Activated naive CD4-positive, alpha-beta T cell treated with anti-CD3 and anti-CD28 coated beads, Interleukin-2, amount 10 ng/mL, durations not matched to agents 7 days and 5 days (primary cell): ENCODE measurements around the gene EIF1AD.

Experiments used
- CTCF ChIA-PET: fragments of 350-600 bp; sonication (Branson Sonifier 250); formaldehyde crosslinking; loops from one replicate; lab custom pipeline; 2021; ENCODE audit warnings: antibody characterized with exemption; lab: Charles Lee
- DNase-seq: peaks from one replicate; pipeline ENCODE4 v3.0.0-alpha.2; 2020
- H3K27ac Mint-ChIP-seq: one replicate; pipeline ENCODE4 v1.8.0; 2021; ENCODE audit warnings: mild to moderate bottlenecking, moderate library complexity, mixed read lengths
- H3K27me3 Mint-ChIP-seq: one replicate; pipeline ENCODE4 v1.8.0; 2021; ENCODE audit warnings: mild to moderate bottlenecking, mixed read lengths
- H3K36me3 Mint-ChIP-seq: one replicate; pipeline ENCODE4 v1.8.0; 2021; ENCODE audit warnings: mixed read lengths
- H3K4me1 Mint-ChIP-seq: one replicate; pipeline ENCODE4 v1.8.0; 2021; ENCODE audit warnings: mixed read lengths
- H3K4me3 Mint-ChIP-seq: one replicate; pipeline ENCODE4 v1.8.0; 2021; ENCODE audit warnings: mild to moderate bottlenecking, moderate library complexity, mixed read lengths
- H3K9me3 Mint-ChIP-seq: one replicate; pipeline ENCODE4 v1.8.0; 2021; ENCODE audit warnings: mixed read lengths

Gene EIF1AD, protein sequence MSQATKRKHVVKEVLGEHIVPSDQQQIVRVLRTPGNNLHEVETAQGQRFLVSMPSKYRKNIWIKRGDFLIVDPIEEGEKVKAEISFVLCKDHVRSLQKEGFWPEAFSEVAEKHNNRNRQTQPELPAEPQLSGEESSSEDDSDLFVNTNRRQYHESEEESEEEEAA

DNA sequence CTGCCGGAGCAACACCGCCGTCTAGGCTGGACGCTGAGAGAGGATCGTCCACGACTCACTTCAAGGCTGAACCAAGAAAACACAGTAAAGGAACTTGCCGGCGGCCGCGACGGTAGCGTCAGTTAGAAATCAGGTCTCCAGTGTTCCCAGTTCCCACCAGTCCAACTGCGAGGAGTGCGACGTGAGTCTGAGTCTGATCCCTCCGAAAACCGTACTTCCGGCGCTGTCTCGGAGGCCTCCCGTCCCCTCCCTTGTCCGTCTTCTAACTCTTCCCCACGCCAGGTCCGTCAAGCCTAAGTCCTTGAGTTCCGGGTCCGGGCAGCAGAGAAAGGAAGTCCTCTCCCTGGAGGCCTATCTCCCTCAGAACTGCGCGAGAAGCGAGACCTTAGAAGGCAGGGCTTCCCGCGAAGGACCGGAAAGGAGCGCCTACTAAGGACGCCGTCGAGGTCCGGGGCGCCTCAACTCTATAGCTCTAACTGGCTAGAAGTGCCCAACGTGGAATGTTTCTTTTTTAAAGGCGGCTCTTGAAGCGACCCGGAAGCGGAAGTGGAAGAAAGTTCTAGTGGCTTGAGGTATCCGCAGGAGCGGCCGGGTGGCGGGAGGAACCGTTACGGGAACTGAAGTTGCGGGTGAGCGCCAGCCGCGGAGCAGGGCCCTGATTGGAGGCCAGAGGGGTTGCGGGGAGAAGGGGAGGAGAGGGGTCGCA lies at the start of gene EIF1AD, which contains the start of gene BANF1:
EIF1AD (minus strand) TSS at position 216 of the 706 bp plus-strand sequence. CDS start 1,768 bp downstream, outside the sequence.
BANF1 (plus strand) TSS at position 562 of the 706 bp plus-strand sequence. CDS start 748 bp downstream, outside the sequence.
- CTCF ChIA-PET = interaction anchor here (0.8 to 1.5 kb wide), 6 partner anchors 20 to 142 kb away, joined by 3 to 5 read pairs (median 4); partner anchors contain the start of gene CCDC85B
- H3K36me3 Mint-ChIP-seq = peaks cover 66% of the 10 kb centered on the region
- H3K4me3 Mint-ChIP-seq = peak within 1 kb of the TSS; percentile 96
- peak; percentile 95 for DNase-seq
- peaks cover 56% of the 10 kb centered on the region for H3K4me1 Mint-ChIP-seq
- H3K27ac Mint-ChIP-seq = peak within 1 kb of the TSS; percentile 98
- no peaks in the 10 kb centered on the region for H3K27me3 Mint-ChIP-seq
- H3K9me3 Mint-ChIP-seq = no peaks in the 10 kb centered on the region

DNA sequence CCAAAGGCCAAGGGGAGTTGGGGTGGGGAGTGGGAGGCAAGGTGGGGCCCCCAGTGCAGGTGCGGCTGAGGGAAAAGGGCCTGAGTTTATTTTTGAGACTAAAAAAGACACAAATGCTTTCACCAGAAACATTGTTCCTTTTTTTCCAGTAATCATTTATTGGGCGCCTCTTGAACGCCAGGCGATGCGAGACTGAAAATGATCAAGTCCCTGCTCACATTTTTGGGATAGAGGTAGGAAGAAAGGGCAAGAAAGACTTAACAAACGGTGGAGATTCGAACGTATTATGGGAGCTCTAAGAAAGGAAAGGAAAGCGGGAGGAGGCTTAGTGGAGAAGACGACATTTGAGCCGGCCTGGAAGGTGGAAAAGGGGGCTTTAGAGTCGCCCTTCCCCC lies 49.4 kb upstream of the EIF1AD start:
- Mint-ChIP-seq H3K27me3 (peaks cover 33% of the 10 kb centered on the region), H3K36me3 (peaks cover 28% of the 10 kb centered on the region), H3K27ac (peak overlapping the region; percentile 79), H3K9me3 (no peaks in the 10 kb centered on the region), H3K4me3 (peak overlapping the region; percentile 93), H3K4me1 (peaks cover 48% of the 10 kb centered on the region)
- CTCF ChIA-PET = interaction anchor here (1.1 to 5.9 kb wide), 2 partner anchors 17 to 84 kb away, joined by 3 to 48 read pairs; partner anchors contain the start of gene PACS1
- no peak for DNase-seq

DNA sequence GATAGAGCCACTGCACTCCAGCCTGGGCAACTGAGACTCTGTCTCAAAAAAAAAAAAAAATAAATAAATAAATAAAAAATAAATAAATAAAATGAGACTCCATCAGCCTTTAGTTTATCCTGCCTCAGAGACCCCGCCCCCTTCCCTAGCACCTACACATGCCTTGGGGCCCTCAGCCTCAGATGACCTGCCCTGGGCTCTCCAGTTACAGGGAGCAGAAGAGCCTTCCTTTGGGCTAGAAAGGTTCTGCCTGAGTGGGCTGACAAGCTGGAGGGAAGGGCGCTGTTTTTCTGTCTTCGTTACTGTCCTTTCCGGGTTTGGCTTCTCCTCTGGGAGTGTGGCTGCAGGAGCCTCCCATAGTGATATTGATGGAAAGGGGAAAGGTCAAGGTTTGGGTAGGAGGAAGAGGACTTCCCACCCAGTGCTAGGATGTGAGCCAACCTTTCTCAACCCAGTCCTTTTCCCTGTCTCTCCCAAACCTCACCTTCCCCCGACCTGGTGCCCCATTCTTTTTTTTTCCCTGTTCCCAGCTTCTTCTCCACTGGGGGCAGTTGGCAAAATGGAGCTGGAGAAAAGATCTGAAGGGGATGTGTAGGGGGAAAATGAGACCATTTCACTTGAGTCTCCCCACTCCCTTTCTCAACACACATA lies 48.7 kb upstream of the EIF1AD start:
- peaks cover 48% of the 10 kb centered on the region for H3K4me1 Mint-ChIP-seq
- H3K27me3 Mint-ChIP-seq = peaks cover 38% of the 10 kb centered on the region
- peak overlapping the region; percentile 93 for H3K4me3 Mint-ChIP-seq

DNA sequence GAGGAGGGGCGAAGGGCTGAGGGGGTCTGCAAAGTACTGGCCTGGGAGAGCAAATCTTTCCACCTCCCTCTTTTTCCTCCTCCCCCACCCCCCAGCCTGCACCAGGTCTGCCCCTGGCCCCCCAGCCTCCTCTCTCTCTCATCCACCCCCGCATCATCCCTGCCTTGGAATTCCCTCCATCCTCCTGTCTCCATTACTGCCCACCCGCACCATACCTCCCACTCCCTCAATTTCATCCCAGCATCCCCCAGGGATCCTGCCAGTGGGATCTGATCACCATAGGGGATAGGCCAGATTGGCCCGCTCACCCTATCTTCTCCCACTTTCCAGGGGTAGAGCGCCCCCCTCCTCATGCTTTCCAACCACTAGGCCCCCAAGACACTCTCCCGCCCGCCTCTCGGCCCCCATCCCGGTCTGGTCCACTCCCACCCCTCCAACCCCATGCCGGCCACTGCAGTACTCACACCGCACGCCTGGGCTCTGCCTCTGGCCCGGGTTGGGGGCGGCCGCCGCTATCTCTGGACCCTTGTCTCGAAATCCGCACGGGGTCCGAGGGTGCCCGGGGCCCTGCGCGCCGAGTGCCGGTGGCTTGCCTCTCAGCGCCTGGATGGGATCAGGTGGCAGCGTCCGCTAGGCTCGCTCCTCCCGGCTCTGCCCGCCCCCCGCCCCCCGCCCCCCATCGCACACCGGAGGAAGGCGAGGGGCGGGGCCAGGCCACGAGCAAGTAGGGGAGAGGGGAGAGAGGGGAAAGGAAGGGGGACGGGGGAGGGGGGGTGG lies 46.8 kb upstream of the EIF1AD start, which contains the start of gene GAL3ST3:
GAL3ST3 (minus strand) TSS at position 615 of the 777 bp plus-strand sequence. CDS start 3,746 bp downstream, outside the sequence.
- DNase-seq = peak; percentile 35
- Mint-ChIP-seq H3K27ac (peak within 1 kb of the TSS; percentile 9), H3K27me3 (peaks cover 51% of the 10 kb centered on the region), H3K9me3 (no peaks in the 10 kb centered on the region), H3K4me3 (no peak within 1 kb of the TSS), H3K4me1 (peaks cover 51% of the 10 kb centered on the region), H3K36me3 (peaks cover 15% of the 10 kb centered on the region)
- CTCF ChIA-PET = no interaction called here

More for the DNA sequence above, 48.7 kb upstream of the EIF1AD start:
- Mint-ChIP-seq H3K9me3 (no peaks in the 10 kb centered on the region), H3K36me3 (peaks cover 26% of the 10 kb centered on the region), H3K27ac (peak overlapping the region; percentile 79)
- CTCF ChIA-PET = interaction anchor here (1.1 to 5.9 kb wide), 2 partner anchors 18 to 85 kb away, joined by 3 to 48 read pairs; partner anchors contain the start of gene PACS1
- no peak for DNase-seq

DNA sequence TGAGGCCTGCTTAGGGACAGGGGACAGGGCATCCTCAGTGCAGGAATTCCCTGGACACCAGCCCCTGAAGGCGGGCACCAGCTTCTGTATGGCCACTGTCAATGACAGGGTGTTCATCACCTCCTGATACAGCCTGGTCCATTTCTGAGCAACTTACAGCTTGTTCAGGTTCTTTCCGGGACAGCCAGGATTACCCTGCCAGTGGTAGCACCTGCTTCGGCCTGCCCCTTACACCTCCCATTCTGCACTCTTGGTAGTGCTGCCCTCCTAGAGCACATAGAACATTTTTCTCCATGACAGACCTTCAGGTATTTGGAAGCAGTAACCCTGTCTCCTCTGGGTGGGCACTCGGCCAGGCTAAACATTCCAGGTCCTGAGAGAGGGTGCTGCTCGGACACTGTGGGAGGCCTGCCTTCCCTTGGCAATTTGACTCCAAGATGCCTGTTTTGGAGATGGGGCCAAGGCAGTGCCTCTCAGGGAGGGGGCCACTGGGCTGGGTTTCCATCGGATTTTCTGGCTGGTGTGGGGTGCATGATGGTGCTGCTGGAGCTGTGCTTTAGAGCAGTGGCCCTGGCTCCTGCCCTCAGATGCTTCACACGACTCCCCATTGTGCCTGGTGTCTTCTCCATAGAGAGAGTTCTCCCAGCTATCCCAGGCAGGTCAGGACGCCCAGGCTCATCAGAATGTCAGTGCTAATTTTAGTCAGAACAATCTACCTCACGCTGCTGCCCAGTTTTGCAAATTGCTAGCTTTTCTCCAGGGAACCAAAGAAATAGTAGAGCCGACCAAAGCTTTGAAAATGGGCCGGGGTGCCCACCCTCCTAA lies 45.8 kb upstream of the EIF1AD start:
- no peaks in the 10 kb centered on the region for H3K9me3 Mint-ChIP-seq
- DNase-seq = no peak
- peaks cover 55% of the 10 kb centered on the region for H3K27me3 Mint-ChIP-seq
- peaks cover 5% of the 10 kb centered on the region for H3K36me3 Mint-ChIP-seq
- H3K4me1 Mint-ChIP-seq = peaks cover 42% of the 10 kb centered on the region
- no peak overlapping the region for H3K27ac Mint-ChIP-seq
- CTCF ChIA-PET = interaction anchor here (0.5 to 1.9 kb wide), 4 partner anchors 14 to 146 kb away, joined by 3 to 4 read pairs (median 4); no protein-coding TSS in a partner anchor
- no peak overlapping the region for H3K4me3 Mint-ChIP-seq

DNA sequence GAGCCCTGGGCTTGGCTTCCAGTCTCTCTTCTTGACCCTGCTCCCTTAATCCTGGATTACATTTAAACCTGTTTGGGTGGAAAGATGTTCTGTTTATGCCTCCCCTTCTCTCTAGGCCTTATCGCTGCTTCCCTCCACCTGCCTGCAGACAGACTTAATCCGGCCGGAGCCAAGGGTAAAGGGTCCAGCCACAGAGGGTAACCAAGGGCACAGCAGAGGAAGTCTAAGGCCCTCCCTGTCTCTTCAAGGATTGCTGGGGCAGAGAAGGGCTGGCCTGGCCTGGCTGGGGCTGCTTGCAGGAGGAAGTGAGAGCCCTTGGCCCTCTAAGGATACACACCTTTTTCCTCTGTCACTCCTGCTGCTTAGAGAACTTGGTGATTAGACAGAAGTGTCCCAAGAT lies 44.9 kb upstream of the EIF1AD start:
- Mint-ChIP-seq H3K27ac (no peak overlapping the region), H3K36me3 (no peaks in the 10 kb centered on the region), H3K27me3 (peaks cover 59% of the 10 kb centered on the region), H3K4me1 (peaks cover 36% of the 10 kb centered on the region), H3K9me3 (no peaks in the 10 kb centered on the region), H3K4me3 (no peak overlapping the region)
- CTCF ChIA-PET = interaction anchor here (1.1 to 3.8 kb wide), 4 partner anchors 11 to 88 kb away, joined by 4 to 28 read pairs (median 4); no protein-coding TSS in a partner anchor
- no peak for DNase-seq

DNA sequence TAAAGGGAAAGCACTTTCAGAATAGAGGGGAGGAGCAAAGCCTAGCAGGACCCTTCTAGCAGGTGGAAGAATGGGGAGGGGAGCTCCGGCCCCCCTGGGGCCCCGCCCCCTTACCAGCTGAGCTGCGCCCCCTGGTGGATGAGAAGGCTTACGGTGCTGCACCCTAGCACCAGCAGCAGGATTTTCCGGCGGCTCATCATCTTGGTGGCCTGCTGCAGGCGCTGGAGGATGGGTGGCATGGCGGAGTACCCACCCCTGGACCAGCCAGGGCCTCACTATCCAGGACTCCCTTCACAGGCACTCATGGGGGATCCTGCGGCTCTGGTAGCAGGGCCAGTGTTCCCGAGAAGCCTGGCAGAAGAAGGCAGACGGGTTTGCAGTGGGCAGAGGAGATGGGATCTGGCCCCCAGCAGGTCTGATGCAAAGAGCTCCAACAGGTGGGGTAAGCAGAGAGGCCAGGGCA lies 43.3 kb upstream of the EIF1AD start:
- CTCF ChIA-PET = interaction anchor here (0.6 to 4.0 kb wide), 38 partner anchors 8 to 341 kb away, joined by 3 to 32 read pairs (median 4); partner anchors contain the start of genes BANF1, CATSPER1, CCDC85B and KAT5
- Mint-ChIP-seq H3K9me3 (no peaks in the 10 kb centered on the region), H3K27ac (peak overlapping the region; percentile 30), H3K36me3 (no peaks in the 10 kb centered on the region), H3K27me3 (peaks cover 70% of the 10 kb centered on the region), H3K4me1 (peaks cover 25% of the 10 kb centered on the region), H3K4me3 (no peak overlapping the region)
- DNase-seq = peak; percentile 89

DNA sequence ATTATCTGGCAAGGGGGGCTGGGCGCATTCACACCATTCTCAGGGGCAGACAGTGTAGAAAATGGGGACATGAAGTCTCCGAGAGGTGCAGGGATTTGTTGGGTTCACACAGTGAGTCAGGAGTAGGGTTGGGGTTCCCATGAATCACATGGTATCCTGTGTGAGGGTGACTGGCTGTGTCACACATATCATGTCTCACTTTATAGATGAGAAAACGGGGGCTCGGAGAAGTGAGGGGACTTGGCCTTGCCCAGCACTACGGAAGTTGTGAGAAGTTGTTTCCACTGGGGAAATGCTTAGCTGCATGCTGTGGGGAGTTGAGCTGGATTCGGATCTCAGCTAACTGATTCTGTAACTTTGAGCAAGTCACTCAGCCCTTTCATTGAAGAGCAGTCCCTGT lies 42.8 kb upstream of the EIF1AD start:
- Mint-ChIP-seq H3K27ac (peak overlapping the region; percentile 30), H3K36me3 (no peaks in the 10 kb centered on the region), H3K4me3 (no peak overlapping the region), H3K9me3 (no peaks in the 10 kb centered on the region), H3K4me1 (peaks cover 20% of the 10 kb centered on the region), H3K27me3 (peaks cover 73% of the 10 kb centered on the region)
- DNase-seq = no peak
- CTCF ChIA-PET = interaction anchor here (0.6 to 4.0 kb wide), 40 partner anchors 9 to 340 kb away, joined by 3 to 32 read pairs (median 4); partner anchors contain the start of genes BANF1, CATSPER1, KAT5 and RNASEH2C

DNA sequence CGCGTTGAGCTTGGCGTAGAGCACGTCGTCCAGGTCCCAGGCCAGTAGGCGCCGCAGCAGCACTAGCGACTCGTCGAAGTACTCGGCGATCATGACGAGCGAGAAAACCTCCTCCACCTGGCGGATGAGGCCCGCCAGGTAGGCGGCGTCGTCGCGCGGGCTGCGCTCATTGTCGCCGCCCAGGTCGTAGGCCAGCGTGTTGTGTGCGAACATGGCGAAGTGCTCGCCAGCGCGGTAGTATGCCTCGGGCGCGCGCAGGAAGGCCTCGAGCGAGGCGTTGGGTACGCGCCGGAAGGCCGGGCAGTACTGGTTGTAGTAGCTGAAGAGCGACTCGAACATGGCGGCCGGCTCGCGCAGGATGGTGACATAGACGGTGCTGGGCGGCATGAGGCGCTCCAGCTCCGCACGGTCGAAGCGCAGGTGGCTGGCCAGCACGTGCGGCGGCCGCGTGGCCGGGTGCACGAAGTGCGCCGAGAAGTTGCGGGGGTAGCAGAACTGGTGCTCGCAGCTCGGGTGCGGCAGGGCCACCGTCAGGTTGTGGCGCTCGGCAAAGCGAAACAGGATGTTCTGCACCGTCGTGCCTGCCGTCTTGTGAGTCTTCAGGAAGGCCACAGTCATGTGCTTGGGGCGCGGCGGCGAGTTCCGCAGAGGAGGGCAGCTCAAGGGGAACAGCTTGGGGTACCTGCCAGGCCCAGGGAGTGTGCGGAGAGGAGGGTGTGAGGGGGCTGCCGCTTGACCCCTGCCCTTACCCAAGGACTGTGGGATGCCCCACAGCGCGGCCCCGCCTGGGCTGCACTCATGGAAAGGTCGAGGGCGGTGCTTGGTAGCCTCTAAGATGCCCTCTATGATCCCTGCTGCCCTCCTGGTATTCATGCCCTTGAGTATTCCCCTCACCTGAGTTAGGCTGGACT lies 41.3 kb upstream of the EIF1AD start:
- Mint-ChIP-seq H3K9me3 (no peaks in the 10 kb centered on the region), H3K4me3 (no peak overlapping the region), H3K36me3 (no peaks in the 10 kb centered on the region), H3K27me3 (peaks cover 74% of the 10 kb centered on the region), H3K4me1 (peaks cover 11% of the 10 kb centered on the region), H3K27ac (no peak overlapping the region)
- DNase-seq = no peak
- CTCF ChIA-PET = interaction anchor here (0.8 to 4.0 kb wide), 6 partner anchors 8 to 92 kb away, joined by 3 to 32 read pairs (median 4); no protein-coding TSS in a partner anchor

DNA sequence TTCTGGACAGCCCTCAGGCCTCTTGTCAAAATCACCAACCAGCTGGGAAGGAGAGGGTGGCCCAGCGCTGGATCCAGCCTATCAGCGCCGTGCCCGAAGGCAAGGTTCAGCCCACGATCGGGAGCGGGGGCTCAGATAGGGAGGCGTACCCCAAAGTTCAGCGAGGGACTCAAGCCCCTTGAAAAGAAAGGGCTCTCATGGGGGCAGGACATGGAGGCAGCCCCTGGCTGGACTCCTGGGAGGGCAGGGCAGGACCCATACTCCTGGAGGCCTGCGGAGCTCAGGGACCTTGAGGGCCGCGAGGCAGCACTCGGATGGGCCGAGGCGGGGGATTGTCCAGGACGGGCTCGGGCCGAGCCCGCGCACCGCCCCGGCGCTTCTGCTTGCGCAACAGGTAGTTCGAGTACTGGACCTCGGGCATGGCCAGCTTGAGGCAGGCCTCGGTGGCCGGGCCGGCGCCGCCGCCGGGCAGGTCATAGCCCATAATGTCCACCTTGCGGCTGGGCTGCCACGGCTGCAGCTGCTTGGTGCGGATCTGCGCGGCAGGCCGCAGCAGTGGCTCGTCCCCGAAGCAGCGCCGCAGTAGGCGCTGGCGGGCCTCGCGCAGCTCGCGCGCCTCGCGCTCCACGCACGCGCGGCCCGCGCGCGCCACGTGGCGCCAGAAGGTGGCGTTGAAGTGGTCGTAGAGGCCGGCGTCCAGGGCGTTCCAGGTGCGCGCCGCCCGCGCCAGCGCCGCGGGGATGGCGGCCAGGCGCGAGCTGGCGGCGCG lies 40.5 kb upstream of the EIF1AD start:
- CTCF ChIA-PET = interaction anchor here (4.0 kb wide), 1 partner anchor 19 kb away, joined by 32 read pairs; no protein-coding TSS in a partner anchor
- H3K27ac Mint-ChIP-seq = no peak overlapping the region
- no peak for DNase-seq
- H3K4me1 Mint-ChIP-seq = peaks cover 11% of the 10 kb centered on the region
- no peaks in the 10 kb centered on the region for H3K9me3 Mint-ChIP-seq
- no peak overlapping the region for H3K4me3 Mint-ChIP-seq
- peaks cover 70% of the 10 kb centered on the region for H3K27me3 Mint-ChIP-seq
- no peaks in the 10 kb centered on the region for H3K36me3 Mint-ChIP-seq

DNA sequence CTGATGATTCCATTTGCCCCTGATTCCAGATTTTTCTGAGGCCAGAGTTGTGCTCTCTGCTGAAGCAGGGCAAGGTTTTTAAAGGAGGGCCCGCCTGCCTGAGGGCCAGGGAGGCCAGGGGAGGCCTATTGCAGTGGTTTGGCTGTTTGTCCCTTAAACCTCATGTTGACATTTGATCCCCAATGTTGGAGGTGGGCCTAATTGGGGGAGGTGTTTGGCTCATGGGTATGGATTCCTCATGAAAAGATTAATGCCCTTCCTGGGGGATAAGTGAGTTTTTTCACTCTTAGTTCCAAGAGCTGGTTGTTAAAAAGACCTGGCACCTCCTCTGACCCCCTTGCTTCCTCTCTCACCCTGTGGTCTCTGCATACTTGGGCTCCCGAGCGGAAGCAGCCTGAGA lies 37.8 kb upstream of the EIF1AD start:
- H3K9me3 Mint-ChIP-seq = no peaks in the 10 kb centered on the region
- H3K36me3 Mint-ChIP-seq = no peaks in the 10 kb centered on the region

More for the DNA sequence above, 37.8 kb upstream of the EIF1AD start:
- no peak for DNase-seq
- Mint-ChIP-seq H3K4me1 (peaks cover 4% of the 10 kb centered on the region), H3K4me3 (no peak overlapping the region), H3K27me3 (peaks cover 67% of the 10 kb centered on the region), H3K27ac (no peak overlapping the region)
- CTCF ChIA-PET = interaction anchor here (1.4 to 1.5 kb wide), 2 partner anchors 13 to 18 kb away, joined by 3 to 5 read pairs; partner anchors contain the start of gene CATSPER1
